Measurements from ENCODE around the gene ELMO1. TPM values are rescaled to one million over a fixed set of nuclear protein-coding genes. Genes with fewer than 3 reads are reported as not detected.

The ELMO1 gene
- total and polyA plus RNA-seq, 10 of the 15 experiments (the other 5 are each of a cell fraction or from before 2014, with no cell fraction given) = 22.6 to 85.9 (median 56.6) TPM

DNA sequence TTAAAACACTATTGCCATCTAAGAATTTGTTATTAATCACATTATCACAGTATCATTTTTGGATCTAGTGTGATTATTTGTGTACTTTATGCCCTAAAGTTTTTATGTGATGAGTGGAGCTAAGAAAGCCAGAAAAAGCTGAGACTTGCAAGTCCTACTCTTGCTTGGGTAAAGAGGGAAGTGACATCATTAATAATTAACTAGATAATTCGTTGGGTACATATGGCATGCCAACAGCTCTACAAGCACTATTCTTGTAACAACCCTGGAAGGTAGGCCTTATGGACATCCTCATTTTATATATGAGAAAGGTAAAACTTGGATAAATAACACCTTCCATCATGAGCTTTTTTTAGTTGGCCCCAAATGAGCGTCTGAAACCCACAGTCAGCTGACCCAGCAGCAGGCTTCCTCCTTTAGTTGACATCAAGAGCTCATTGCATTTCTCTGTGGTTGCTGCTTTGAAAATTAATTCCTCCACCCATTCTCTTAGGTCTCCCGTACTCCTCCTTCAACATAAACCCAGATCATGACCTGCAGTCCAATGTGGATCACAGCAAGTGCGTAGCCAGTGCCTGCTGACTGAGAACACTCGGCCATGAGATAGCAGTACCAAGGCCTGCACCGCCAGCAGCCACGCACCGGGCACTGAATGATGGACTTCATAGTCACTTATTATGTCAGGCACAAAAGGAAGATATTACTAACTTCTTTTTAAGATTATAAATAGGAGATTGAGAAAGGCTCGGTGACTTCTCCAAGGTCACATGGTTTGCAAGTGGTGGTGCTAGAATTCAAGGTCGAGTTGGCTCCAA is 432.4 kb downstream of the ELMO1 start (continued):
- TF ChIP-seq, protein P1, sequence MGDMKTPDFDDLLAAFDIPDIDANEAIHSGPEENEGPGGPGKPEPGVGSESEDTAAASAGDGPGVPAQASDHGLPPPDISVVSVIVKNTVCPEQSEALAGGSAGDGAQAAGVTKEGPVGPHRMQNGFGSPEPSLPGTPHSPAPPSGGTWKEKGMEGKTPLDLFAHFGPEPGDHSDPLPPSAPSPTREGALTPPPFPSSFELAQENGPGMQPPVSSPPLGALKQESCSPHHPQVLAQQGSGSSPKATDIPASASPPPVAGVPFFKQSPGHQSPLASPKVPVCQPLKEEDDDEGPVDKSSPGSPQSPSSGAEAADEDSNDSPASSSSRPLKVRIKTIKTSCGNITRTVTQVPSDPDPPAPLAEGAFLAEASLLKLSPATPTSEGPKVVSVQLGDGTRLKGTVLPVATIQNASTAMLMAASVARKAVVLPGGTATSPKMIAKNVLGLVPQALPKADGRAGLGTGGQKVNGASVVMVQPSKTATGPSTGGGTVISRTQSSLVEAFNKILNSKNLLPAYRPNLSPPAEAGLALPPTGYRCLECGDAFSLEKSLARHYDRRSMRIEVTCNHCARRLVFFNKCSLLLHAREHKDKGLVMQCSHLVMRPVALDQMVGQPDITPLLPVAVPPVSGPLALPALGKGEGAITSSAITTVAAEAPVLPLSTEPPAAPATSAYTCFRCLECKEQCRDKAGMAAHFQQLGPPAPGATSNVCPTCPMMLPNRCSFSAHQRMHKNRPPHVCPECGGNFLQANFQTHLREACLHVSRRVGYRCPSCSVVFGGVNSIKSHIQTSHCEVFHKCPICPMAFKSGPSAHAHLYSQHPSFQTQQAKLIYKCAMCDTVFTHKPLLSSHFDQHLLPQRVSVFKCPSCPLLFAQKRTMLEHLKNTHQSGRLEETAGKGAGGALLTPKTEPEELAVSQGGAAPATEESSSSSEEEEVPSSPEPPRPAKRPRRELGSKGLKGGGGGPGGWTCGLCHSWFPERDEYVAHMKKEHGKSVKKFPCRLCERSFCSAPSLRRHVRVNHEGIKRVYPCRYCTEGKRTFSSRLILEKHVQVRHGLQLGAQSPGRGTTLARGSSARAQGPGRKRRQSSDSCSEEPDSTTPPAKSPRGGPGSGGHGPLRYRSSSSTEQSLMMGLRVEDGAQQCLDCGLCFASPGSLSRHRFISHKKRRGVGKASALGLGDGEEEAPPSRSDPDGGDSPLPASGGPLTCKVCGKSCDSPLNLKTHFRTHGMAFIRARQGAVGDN (IDR thresholded peaks at IDR 0.05) = 0 out of 2 replicates have a peak, but pooled peaks have one; percentile 37
- TF ChIP-seq RAD51 (IDR thresholded peaks at IDR 0.05) (peak; percentile 77), NBN (IDR thresholded peaks at IDR 0.05) (0 out of 2 replicates have a peak, but pooled peaks have one; percentile 18), ATF7 (IDR thresholded peaks at IDR 0.05; ENCODE audit: low read depth) (peak; percentile 69), BCL11A (IDR thresholded peaks at IDR 0.05; ENCODE audit: low read depth, low read length) (no peak)

DNA sequence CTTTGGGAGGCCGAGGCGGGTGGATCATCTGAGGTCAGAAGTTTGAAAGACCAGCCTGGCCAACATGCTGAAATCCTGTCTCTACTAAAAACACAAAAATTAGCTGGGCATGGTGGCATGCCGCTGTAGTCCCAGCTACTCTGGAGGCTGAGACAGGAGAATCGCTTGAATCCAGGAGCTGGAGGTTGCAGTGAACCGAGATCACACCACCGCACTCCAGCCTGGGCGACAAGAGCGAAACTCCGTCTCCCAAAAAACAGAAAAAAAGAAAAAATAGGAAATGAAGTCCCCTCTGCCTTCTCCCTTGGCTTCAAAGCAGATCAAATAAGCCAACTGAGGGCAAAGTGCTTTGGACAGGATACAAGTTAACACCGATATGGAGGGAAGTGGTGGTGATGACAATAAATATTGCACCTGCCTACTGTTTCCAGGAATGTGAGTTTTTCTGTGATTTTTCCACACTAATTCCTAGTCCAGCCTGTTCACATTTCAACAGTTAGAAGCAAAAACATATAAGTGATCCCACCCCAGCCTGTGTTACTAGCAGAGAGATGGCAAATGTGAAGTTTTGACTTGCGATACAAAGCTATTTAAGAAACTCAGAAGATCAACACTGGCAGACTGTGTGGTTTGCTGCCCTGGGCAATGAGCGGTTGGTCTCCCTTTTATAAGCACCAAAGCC is 433.2 kb downstream of the ELMO1 start:
- intact Hi-C loops (cut with micrococcal nuclease; ENCODE audit: unreplicated experiment) = no loop called here
- Histone ChIP-seq H3K4me2 (ENCODE audit: control insufficient read depth, insufficient read depth) (no peak overlapping the region), H4K20me1 (ENCODE audit: control insufficient read depth, insufficient read depth) (no peaks in the 10 kb centered on the region), H3K27ac (ENCODE audit: control insufficient read depth, insufficient read depth) (no peak overlapping the region), H3K27me3 (replicated peaks in 1 of 2; ENCODE audit: control insufficient read depth in 2 of 2, insufficient read depth in 2 of 2, low read length in 1 of 2) (no peaks in the 10 kb centered on the region), H3K36me3 (ENCODE audit: control insufficient read depth in 2 of 2, insufficient read depth in 2 of 2, low read length in 1 of 2) (peaks cover 0 to 10% of the 10 kb centered on the region in 2 experiments; a peak in 3 of 4 replicates), H3K4me1 (ENCODE audit: control insufficient read depth, insufficient read depth, low read length) (peaks cover 16% of the 10 kb centered on the region), H3K9me3 (replicated peaks; ENCODE audit: control insufficient read depth, insufficient read depth, low read length) (no peaks in the 10 kb centered on the region; the same call in 1 of the 3 replicates), H3K9ac (ENCODE audit: control insufficient read depth, insufficient read depth, low read length) (no peak overlapping the region), H2AFZ (ENCODE audit: control insufficient read depth, low read depth, low read length) (no peak overlapping the region), H3K4me3 (no peak overlapping the region), H3K79me2 (ENCODE audit: control insufficient read depth, insufficient read depth, low read length) (no peaks in the 10 kb centered on the region)
- BruUV-seq (replicated peaks) = no TSS peak
- POLR2A ChIA-PET = interaction anchor here (0.9 to 1.2 kb wide), 3 partner anchors 8 to 56 kb away, joined by 3 read pairs; no protein-coding TSS in a partner anchor
- TF ChIP-seq, protein P2, sequence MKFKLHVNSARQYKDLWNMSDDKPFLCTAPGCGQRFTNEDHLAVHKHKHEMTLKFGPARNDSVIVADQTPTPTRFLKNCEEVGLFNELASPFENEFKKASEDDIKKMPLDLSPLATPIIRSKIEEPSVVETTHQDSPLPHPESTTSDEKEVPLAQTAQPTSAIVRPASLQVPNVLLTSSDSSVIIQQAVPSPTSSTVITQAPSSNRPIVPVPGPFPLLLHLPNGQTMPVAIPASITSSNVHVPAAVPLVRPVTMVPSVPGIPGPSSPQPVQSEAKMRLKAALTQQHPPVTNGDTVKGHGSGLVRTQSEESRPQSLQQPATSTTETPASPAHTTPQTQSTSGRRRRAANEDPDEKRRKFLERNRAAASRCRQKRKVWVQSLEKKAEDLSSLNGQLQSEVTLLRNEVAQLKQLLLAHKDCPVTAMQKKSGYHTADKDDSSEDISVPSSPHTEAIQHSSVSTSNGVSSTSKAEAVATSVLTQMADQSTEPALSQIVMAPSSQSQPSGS (IDR thresholded peaks at IDR 0.05; ENCODE audit: low read length) = no peak
- TF ChIP-seq ZSCAN29 (IDR thresholded peaks at IDR 0.05) = no peak
- RAD21 ChIA-PET (ENCODE audit: unreplicated experiment) = interaction anchor here (0.9 to 3.5 kb wide), 8 partner anchors 8 to 167 kb away, joined by 3 to 21 read pairs (median 3); no protein-coding TSS in a partner anchor
- ATAC-seq = no peak
- CTCF ChIA-PET = interaction anchor here (0.5 to 3.2 kb wide), 9 partner anchors 12 to 186 kb away, joined by 3 to 16 read pairs (median 4); no protein-coding TSS in a partner anchor
- DNase-seq (ENCODE audit: low read depth, low spot score) = no peak
- SMC1A ChIA-PET (ENCODE audit: uncharacterized antibody, unreplicated experiment) = interaction anchor here (0.6 to 4.9 kb wide), 21 partner anchors 8 to 573 kb away, joined by 3 to 43 read pairs (median 4); no protein-coding TSS in a partner anchor
- in situ Hi-C loops (cut with MboI) = no loop called here
- over 99% methylated on average over 12 of the region's 12 CpGs for WGBS (ENCODE audit: insufficient coverage, insufficient replicate concordance, low lambda C conversion rate, missing lambda C conversion rate)
- FAIRE-seq = no peak

Measured in GM12878 (cell line).